IMR-90 (cell line): ENCODE data around the gene BMPER. TPM values are rescaled to one million over a fixed set of nuclear protein-coding genes. Genes with fewer than 3 reads are reported as not detected.

ENCODE experiments used
- ATAC-seq: fragments of 200-7000 bp; cut with Tn5 transposase; 2 replicates; pipeline ENCODE4 v1.9.1; 2020; ENCODE audit warnings: low read depth, mild to moderate bottlenecking, moderate library complexity
- BruUV-seq: library from RNA; stranded (reverse); fragments of 400-500 nt; replicated peaks from 2 replicates; lab custom pipeline; 2021; lab: Mats Ljungman, UMichigan
- CTCF ChIA-PET: fragments of 300-600 bp; formaldehyde crosslinking; extraction: SDS; loops from one replicate; lab custom pipeline; 2021; ENCODE audit warnings: antibody characterized with exemption; lab: Yijun Ruan, JAX
- POLR2A ChIA-PET: fragments of 300-600 bp; sonication (Branson Sonifier 250); formaldehyde crosslinking; loops from one replicate; lab custom pipeline; 2022; ENCODE audit warnings: antibody characterized with exemption; ENCODE audit not compliant: unreplicated experiment; lab: Charles Lee
- DNase-seq: peaks from one replicate; pipeline ENCODE4 v3.0.0; 2013
- H2AFZ ChIP-seq: replicated peaks from 2 replicates; pipeline ENCODE3; 2013; ENCODE audit warnings: low read length, mild to moderate bottlenecking; ENCODE audit not compliant: poor library complexity
- H2AK5ac ChIP-seq: 2 replicates; pipeline ENCODE4 v1.6.1; 2013; ENCODE audit warnings: low read depth, low read length, inconsistent platforms
- H2AK9ac ChIP-seq: replicated peaks from 2 replicates; pipeline ENCODE3; 2013; ENCODE audit warnings: mild to moderate bottlenecking, low read depth, low read length, moderate library complexity; ENCODE audit not compliant: poor library complexity
- H2BK120ac ChIP-seq: 2 replicates; pipeline ENCODE4 v1.6.1; 2013; ENCODE audit warnings: low read depth, low read length, inconsistent platforms
- H2BK15ac ChIP-seq: 3 replicates; pipeline ENCODE4 v1.6.1; 2013; ENCODE audit warnings: low read depth, low read length, inconsistent platforms
- H2BK20ac ChIP-seq: 2 replicates; pipeline ENCODE4 v1.6.1; 2013; ENCODE audit warnings: low read depth, mild to moderate bottlenecking, inconsistent platforms, low read length, moderate library complexity
- H2BK5ac ChIP-seq: 2 replicates; pipeline ENCODE4 v1.6.1; 2013; ENCODE audit warnings: mild to moderate bottlenecking, low read depth, low read length, inconsistent platforms; ENCODE audit not compliant: poor library complexity, severe bottlenecking
- H3K14ac ChIP-seq: replicated peaks from 2 replicates; pipeline ENCODE4 v1.6.1; 2013; ENCODE audit warnings: low read depth, low read length, inconsistent platforms
- H3K18ac ChIP-seq: 2 replicates; pipeline ENCODE4 v1.6.1; 2013; ENCODE audit warnings: low read depth, low read length, control low read depth
- H3K23ac ChIP-seq: 2 replicates; pipeline ENCODE4 v1.6.1; 2013; ENCODE audit warnings: low read depth, low read length, inconsistent platforms
- H3K27ac ChIP-seq: 2 replicates; pipeline ENCODE4 v1.5.1; 2013; ENCODE audit warnings: mild to moderate bottlenecking, control low read depth, low read length; ENCODE audit not compliant: insufficient read depth
- H3K27me3 ChIP-seq: 2 replicates; pipeline ENCODE4 v1.6.1; 2013; ENCODE audit warnings: low read length; ENCODE audit not compliant: control insufficient read depth, insufficient read depth
- H3K36me3 ChIP-seq: 2 replicates; pipeline ENCODE4 v1.6.1; 2013; ENCODE audit warnings: low read length, mixed read lengths; ENCODE audit not compliant: control insufficient read depth, insufficient read depth
- H3K4ac ChIP-seq: 2 replicates; pipeline ENCODE4 v1.6.1; 2013; ENCODE audit warnings: low read depth, low read length, inconsistent platforms
- H3K4me1 ChIP-seq: 2 replicates; pipeline ENCODE4 v1.6.1; 2013; ENCODE audit warnings: low read length, mixed read lengths; ENCODE audit not compliant: control insufficient read depth, insufficient read depth
- H3K4me2 ChIP-seq: 2 replicates; pipeline ENCODE4 v1.6.1; 2013; ENCODE audit warnings: low read depth, mild to moderate bottlenecking, control low read depth, low read length, moderate library complexity
- H3K4me3 ChIP-seq: 2 replicates; pipeline ENCODE4 v1.5.1; 2013; ENCODE audit warnings: low read depth, mild to moderate bottlenecking, control low read depth, low read length, moderate library complexity; ENCODE audit not compliant: insufficient read depth
- H3K56ac ChIP-seq: 2 replicates; pipeline ENCODE4 v1.6.1; 2013; ENCODE audit warnings: low read length, inconsistent platforms; ENCODE audit not compliant: insufficient read depth; ENCODE audit errors: extremely low read depth
- H3K79me1 ChIP-seq, 2 experiments: 2 replicates each; pipeline ENCODE4 v1.6.1; 2013; ENCODE audit warnings: low read length in 2 of 2, inconsistent platforms in 1 of 2, low read depth in 1 of 2
- H3K9ac ChIP-seq: 2 replicates; pipeline ENCODE4 v1.6.1; 2013; ENCODE audit warnings: low read depth, low read length, control low read depth
- H3K9me1 ChIP-seq: 2 replicates; pipeline ENCODE4 v1.6.1; 2013; ENCODE audit warnings: low read length, inconsistent platforms; ENCODE audit not compliant: insufficient read depth
- H3K9me3 ChIP-seq: 2 replicates; pipeline ENCODE4 v1.6.1; 2013; ENCODE audit warnings: low read length; ENCODE audit not compliant: control insufficient read depth, insufficient read depth
- H4K20me1 ChIP-seq: 2 replicates; pipeline ENCODE4 v1.6.1; 2013; ENCODE audit warnings: low read length, inconsistent platforms; ENCODE audit not compliant: insufficient read depth
- H4K5ac ChIP-seq: 2 replicates; pipeline ENCODE4 v1.6.1; 2013; ENCODE audit warnings: mild to moderate bottlenecking, low read depth, low read length, control low read depth
- H4K8ac ChIP-seq, 2 experiments: 2 replicates each; pipeline ENCODE4 v1.6.1; 2013; ENCODE audit warnings: low read depth in 2 of 2, low read length in 2 of 2, control low read depth in 1 of 2, inconsistent platforms in 1 of 2
- H4K91ac ChIP-seq: 2 replicates; pipeline ENCODE4 v1.6.1; 2013; ENCODE audit warnings: low read depth, low read length, inconsistent platforms; ENCODE audit not compliant: insufficient read depth
- CEBPB ChIP-seq: IDR thresholded peaks from 2 replicates; pipeline ENCODE4 v1.6.1; 2012; ENCODE audit warnings: low read depth, low read length, improper control_type of control experiment
- CHD1 ChIP-seq: IDR thresholded peaks from 2 replicates; pipeline ENCODE4 v1.6.1; 2012; ENCODE audit warnings: low read depth, low read length, improper control_type of control experiment
- CTCF ChIP-seq: conservative IDR thresholded peaks from 2 replicates; pipeline ENCODE4 v1.5.1; 2012; ENCODE audit warnings: mild to moderate bottlenecking, low read depth, low read length, improper control_type of control experiment
- ELK1 ChIP-seq: fragments of 150-350 bp; IDR thresholded peaks from 2 replicates; pipeline ENCODE4 v1.6.1; 2016; ENCODE audit warnings: low read depth, mild to moderate bottlenecking, low read length, moderate library complexity, borderline replicate concordance
- MXI1 ChIP-seq: IDR thresholded peaks from 2 replicates; pipeline ENCODE4 v1.6.1; 2012; ENCODE audit warnings: low read depth, mild to moderate bottlenecking, low read length, moderate library complexity, borderline replicate concordance
- RFX5 ChIP-seq: IDR thresholded peaks from 2 replicates; pipeline ENCODE4 v1.8.0; 2012; ENCODE audit warnings: low read depth, mild to moderate bottlenecking, low read length, moderate library complexity
- SMC3 ChIP-seq: fragments of 150-350 bp; IDR thresholded peaks from 2 replicates; pipeline ENCODE4 v1.6.1; 2016; ENCODE audit warnings: low read depth, mild to moderate bottlenecking, antibody characterized with exemption, low read length, moderate library complexity
- USF2 ChIP-seq: fragments of 150-350 bp; IDR thresholded peaks from 2 replicates; pipeline ENCODE4 v1.6.1; 2017; ENCODE audit warnings: mild to moderate bottlenecking, antibody characterized with exemption, low read length, low read depth
- WGBS, 2 experiments: methylation state at CpG; one replicate each; pipeline versions ENCODE4 v1.1.5 to v1.1.7; 2013; ENCODE audit warnings: missing lambda C conversion rate in 2 of 2; ENCODE audit not compliant: insufficient read length in 1 of 2; ENCODE audit errors: extremely low coverage in 2 of 2; 5-methylcytosine and 5-hydroxymethylcytosine counted together
- dilution Hi-C: fragments of 300-500 bp; cut with HindIII; formaldehyde crosslinking; loops from one replicate; pipeline ENCODE4 v1.14.3; 2018; ENCODE audit warnings: low sequenced_read_pairs; ENCODE audit not compliant: unreplicated experiment
- in situ Hi-C: fragments of 300-500 bp; cut with MboI; formaldehyde crosslinking; loops from 3 replicates; pipeline ENCODE4 v1.14.3; 2019; ENCODE audit warnings: low sequenced_read_pairs, inconsistent platforms, mixed read lengths
- intact Hi-C: fragments of 100-400 bp; cut with micrococcal nuclease; formaldehyde crosslinking; loops from 2 replicates; pipeline ENCODE4 v1.10.0; 2022
- polyA plus RNA-seq, 3 experiments: library from polyadenylated mRNA; depleted of rRNA; stranded (reverse); fragments of >200 nt; gene quantifications; 2 replicates each; pipeline ENCODE4 v1.2.3, GENCODE V29; 2012; ENCODE audit warnings: low replicate concordance in 1 of 3
- total RNA-seq: library from RNA; depleted of rRNA; stranded (reverse); fragments of >200 nt; gene quantifications from 2 replicates; pipeline ENCODE4 v1.2.3, GENCODE V29; 2012

Gene BMPER
- total and polyA plus RNA-seq, 2 of the 4 experiments (the other 2 are of a cell fraction): 6.2 to 7.9 TPM

GRCh38 chr7:33986451-33986850 is 81.1 kb downstream of the BMPER start:
- peak overlapping the region; percentile 97 for H2BK20ac ChIP-seq
- peak overlapping the region; percentile 82 for H3K27ac ChIP-seq
- peak overlapping the region; percentile 88 to 94 for H4K8ac ChIP-seq
- H2AK9ac ChIP-seq: no peak overlapping the region
- H3K9ac ChIP-seq: peak overlapping the region; percentile 72
- peak overlapping the region; percentile 89; the same call in 1 of the 2 replicates for H3K23ac ChIP-seq
- peak overlapping the region; percentile 93 for H4K91ac ChIP-seq
- ATAC-seq: no peak
- H2AFZ ChIP-seq: no peak overlapping the region
- H2BK5ac ChIP-seq: peak overlapping the region; percentile 91
- H4K20me1 ChIP-seq: no peaks in the 10 kb centered on the region; the same call in 1 of the 2 replicates
- H2AK5ac ChIP-seq: peak overlapping the region; percentile 93
- H3K14ac ChIP-seq: peak overlapping the region; percentile 96
- no peaks in the 10 kb centered on the region for H3K36me3 ChIP-seq
- no peaks in the 10 kb centered on the region for H3K9me3 ChIP-seq
- peak overlapping the region; percentile 93 for H2BK15ac ChIP-seq
- WGBS, 2 experiments: no CpG with 5 or more reads among the region's 2 CpGs
- peak overlapping the region; percentile 93 for H3K18ac ChIP-seq
- H3K9me1 ChIP-seq: peaks cover 5% of the 10 kb centered on the region
- peak overlapping the region; percentile 58; the same call in 1 of the 2 replicates for H3K4me2 ChIP-seq
- ChIA-PET CTCF (interaction anchor here (0.9 to 1.2 kb wide), 2 partner anchors 102 to 743 kb away, joined by 3 read pairs; no protein-coding TSS in a partner anchor), POLR2A (interaction anchor here (0.6 kb wide), 1 partner anchor 84 kb away, joined by 7 read pairs; no protein-coding TSS in a partner anchor)
- no peak overlapping the region for H3K4me3 ChIP-seq
- peak overlapping the region; percentile 87 for H3K4ac ChIP-seq
- intact Hi-C loops (loop anchor here (2.0 to 10.0 kb wide), 3 partner anchors 74 to 148 kb away; no protein-coding TSS in a partner anchor), in situ Hi-C loops (no loop called here), dilution Hi-C loops (no loop called here)
- no peak for TF ChIP-seq SMC3
- TF ChIP-seq MXI1: no peak
- no peak for TF ChIP-seq USF2
- TF ChIP-seq CEBPB: no peak
- no peak for TF ChIP-seq CHD1
- TF ChIP-seq ELK1: no peak
- TF ChIP-seq RFX5: no peak
- no peak for TF ChIP-seq CTCF
- peak overlapping the region; percentile 88 for H3K56ac ChIP-seq
- H2BK120ac ChIP-seq: peak overlapping the region; percentile 97
- BruUV-seq: no TSS peak
- H3K27me3 ChIP-seq: no peaks in the 10 kb centered on the region
- H4K5ac ChIP-seq: peak overlapping the region; percentile 79; the same call in 1 of the 2 replicates
- H3K4me1 ChIP-seq: peaks cover 12% of the 10 kb centered on the region
- peak; percentile 19 for DNase-seq
- no peaks in the 10 kb centered on the region; a peak in 1 of 4 replicates for H3K79me1 ChIP-seq
